ENCODE measurements around the gene CD5L.

The CD5L gene

DNA sequence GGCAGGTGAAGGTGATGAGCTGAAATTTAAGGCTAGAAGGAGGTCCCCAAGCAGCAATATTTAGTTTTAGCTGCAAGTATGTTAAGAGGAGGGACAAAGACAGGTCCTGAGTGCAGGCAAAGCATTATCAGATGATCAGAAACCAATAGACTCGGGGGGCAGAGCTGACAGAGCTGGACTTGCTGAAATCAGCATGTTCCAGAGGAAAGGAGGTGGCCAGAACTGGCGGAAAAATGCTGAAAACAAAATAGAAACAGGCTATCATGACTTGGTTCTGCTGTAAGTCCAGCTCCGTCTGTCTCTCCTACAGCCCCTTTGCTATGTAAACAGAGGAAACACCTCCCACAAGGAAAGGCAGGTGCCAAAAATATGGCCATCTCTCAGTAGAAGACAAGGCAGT is at the start of gene CD5L:
Gene CD5L, minus strand, starts transcription at position 101 of the 400 bp plus-strand sequence. CDS start 107 bp downstream, outside the sequence.
- TF ChIP-seq ZFX (IDR thresholded peaks at IDR 0.05) = no peak
- TF ChIP-seq, protein P1, sequence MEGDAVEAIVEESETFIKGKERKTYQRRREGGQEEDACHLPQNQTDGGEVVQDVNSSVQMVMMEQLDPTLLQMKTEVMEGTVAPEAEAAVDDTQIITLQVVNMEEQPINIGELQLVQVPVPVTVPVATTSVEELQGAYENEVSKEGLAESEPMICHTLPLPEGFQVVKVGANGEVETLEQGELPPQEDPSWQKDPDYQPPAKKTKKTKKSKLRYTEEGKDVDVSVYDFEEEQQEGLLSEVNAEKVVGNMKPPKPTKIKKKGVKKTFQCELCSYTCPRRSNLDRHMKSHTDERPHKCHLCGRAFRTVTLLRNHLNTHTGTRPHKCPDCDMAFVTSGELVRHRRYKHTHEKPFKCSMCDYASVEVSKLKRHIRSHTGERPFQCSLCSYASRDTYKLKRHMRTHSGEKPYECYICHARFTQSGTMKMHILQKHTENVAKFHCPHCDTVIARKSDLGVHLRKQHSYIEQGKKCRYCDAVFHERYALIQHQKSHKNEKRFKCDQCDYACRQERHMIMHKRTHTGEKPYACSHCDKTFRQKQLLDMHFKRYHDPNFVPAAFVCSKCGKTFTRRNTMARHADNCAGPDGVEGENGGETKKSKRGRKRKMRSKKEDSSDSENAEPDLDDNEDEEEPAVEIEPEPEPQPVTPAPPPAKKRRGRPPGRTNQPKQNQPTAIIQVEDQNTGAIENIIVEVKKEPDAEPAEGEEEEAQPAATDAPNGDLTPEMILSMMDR (conservative IDR thresholded peaks at IDR 0.05) = no peak
- no peak within 1 kb of the TSS for H3K27ac ChIP-seq

DNA sequence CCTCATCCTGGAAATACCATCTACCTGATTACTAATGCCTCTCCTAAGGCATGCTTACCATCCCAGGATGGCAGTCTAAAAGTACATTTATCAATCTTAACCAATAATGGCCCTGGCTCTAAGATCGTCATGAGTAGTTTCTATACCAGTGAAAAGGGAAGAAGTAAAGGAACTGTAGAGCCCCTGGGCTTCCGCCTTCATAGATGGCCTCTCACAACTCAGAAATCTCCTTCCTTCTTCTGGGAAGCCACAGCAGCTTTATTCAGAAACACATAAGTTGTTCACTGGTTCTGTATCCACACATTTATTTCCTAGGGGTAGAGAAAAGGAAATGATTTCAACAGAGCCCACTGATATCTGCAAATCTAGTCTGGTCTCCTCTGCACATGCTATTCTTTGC is 41.0 kb upstream of the CD5L start:
- TF ChIP-seq, protein P1 (conservative IDR thresholded peaks at IDR 0.05) = no peak
- TF ChIP-seq ZFX (IDR thresholded peaks at IDR 0.05) = no peak
- no peak overlapping the region for H3K27ac ChIP-seq

DNA sequence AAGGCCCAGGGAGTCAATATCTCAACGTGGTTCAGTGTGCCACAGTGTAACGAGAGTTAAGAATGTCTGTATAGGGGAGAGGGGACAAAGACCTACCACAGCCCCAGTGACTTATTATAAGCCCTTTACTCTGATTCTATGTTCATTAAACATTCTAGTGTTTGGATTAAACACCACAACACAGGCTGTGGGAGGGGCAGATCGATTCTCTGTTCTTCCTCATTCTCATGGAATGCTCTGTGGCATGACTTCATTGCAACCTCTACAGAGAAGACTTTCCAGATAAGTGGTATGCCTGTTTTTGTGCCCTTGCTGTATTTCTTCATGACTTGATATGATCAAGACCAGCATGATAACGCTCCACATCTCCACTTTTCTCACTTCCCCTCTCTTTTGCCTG is 39.0 kb upstream of the CD5L start:
- TF ChIP-seq ZFX (IDR thresholded peaks at IDR 0.05) = no peak
- TF ChIP-seq, protein P1 (conservative IDR thresholded peaks at IDR 0.05) = no peak
- H3K27ac ChIP-seq = no peak overlapping the region

DNA sequence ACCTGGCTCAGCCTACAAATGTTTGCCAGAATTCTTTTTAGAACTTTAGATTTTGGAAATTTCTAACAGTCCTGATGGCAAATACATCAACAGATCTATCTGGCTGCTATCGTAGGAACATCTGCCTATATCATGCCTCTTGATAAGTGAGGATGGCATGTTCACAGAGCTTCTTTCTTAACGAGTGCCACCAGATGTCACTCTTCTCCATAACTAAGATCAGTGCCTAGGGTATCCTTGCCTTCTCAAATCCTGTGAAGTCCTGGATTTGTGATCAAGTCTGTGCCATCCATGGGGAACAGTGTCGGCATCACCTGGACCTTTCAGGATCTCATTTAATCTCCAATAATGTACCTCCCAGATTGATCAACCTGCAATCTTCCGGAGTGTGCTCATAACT is 36.5 kb upstream of the CD5L start:
- no peak for TF ChIP-seq ZFX (IDR thresholded peaks at IDR 0.05)
- TF ChIP-seq, protein P1 (conservative IDR thresholded peaks at IDR 0.05) = peak; percentile 56
- no peak overlapping the region for H3K27ac ChIP-seq

DNA sequence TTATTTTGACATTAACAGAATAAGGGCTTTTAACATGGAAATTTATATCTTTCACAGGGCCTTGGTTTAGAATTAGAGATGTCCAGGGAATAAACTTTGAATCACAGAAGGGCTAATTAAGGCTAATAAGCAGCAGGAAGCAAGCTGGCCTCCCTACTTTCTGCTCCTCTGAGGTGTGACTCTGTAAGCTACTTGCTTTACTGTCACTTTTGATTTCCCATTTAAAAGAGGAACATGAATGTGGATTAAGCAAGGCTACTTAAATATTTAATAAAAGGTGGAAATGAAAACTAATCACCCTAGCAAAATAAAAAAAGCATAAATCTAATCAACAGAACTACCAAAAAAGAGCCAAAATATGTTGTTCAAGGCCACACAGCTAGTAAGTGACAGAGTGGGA is 28.9 kb upstream of the CD5L start:
- H3K27ac ChIP-seq = no peak overlapping the region
- TF ChIP-seq, protein P1 (conservative IDR thresholded peaks at IDR 0.05) = no peak
- no peak for TF ChIP-seq ZFX (IDR thresholded peaks at IDR 0.05)

DNA sequence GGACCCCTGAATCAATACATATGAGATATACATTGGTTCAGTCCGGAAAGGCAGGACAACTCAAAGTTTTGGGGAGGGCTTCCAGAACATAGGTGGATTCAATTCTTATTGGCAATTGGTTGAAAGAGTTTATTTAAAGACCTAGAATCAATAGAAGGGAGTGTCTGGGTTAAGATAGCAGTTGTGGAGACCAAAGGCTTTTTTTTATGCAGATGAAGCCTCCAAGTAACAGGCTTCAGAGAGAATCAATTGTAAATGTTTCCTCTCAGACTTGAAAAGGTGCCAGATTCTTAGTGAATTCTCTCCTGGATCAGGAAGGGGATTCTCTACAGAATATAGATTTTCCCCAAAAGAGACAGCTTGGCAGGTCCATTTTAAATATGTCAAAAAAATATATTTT is 27.0 kb upstream of the CD5L start:
- H3K27ac ChIP-seq = no peak overlapping the region
- no peak for TF ChIP-seq ZFX (IDR thresholded peaks at IDR 0.05)
- TF ChIP-seq, protein P1 (conservative IDR thresholded peaks at IDR 0.05) = no peak

DNA sequence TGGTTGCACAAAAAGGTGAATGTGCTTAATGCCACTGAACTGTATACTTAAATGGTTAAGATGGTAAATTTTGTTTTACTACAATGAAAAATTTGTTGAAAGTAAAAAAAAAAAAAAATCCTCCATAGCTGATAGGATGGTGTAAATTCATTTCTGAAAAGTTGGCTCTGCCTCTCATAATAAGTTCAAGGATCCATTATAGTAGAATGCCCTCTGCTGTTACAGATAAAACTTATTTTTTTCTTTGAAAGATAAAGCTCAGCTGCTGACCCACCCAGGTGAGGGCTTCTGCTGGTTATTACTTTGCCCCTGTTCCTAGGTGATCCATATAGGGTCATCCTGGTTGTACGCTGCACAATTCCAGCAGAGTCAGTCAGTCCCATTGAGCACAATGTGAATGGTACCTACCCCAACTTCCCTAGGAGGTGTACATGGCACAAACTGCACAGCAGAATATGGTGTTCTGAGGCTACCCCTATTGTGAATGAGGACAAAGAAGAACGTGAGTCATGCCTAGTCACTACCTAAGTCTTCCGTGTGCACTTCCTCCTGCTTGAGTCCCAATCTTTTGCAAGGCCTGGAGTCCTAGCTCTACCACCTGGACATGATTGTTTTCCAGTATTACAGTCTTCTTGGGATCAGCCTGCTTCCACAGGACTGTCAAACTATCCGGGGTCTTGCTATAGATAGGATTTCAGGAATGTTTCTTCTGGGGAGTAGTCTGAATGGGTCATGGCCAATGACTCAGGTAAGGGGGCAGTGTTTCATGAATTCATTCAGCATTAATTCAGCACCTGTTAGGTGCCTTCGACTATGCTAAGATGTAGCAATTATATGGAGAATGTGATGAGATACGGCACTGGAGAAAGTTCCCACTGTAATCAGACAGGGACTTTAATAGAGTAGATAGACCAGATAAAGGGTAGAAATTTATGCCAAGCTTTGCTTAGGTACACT is 20.8 kb upstream of the CD5L start:
- H3K27ac ChIP-seq = no peak overlapping the region
- no peak for TF ChIP-seq ZFX (IDR thresholded peaks at IDR 0.05)
- TF ChIP-seq, protein P1 (conservative IDR thresholded peaks at IDR 0.05) = no peak
